ENCODE measurements around the gene CROCC. TPM values are rescaled to one million over a fixed set of nuclear protein-coding genes. Genes with fewer than 3 reads are reported as not detected.
"Not testable (repeated sequence)": the region's sequence is repeated elsewhere in the genome, so short reads cannot be mapped to it uniquely, and the experiment has no call there.

CROCC gene
- total RNA-seq, 2 donors from 2014 or later: 28.4 to 35.5 TPM

- peak in 1 of 2 donors; percentile 8 for ATAC-seq
- DNase-seq (ENCODE audit: low spot score in 2 of 2); H3K36me3 Mint-ChIP-seq; H3K9me3 Mint-ChIP-seq; H3K27ac Mint-ChIP-seq: not testable (repeated sequence)
Measured at GRCh38 chr1:16945512-16945911, 23.8 kb downstream of the CROCC start.

GRCh38 chr1:16946185-16946584, 24.5 kb downstream of the CROCC start:
- not testable (repeated sequence) for ATAC-seq; H3K36me3 Mint-ChIP-seq; DNase-seq (ENCODE audit: low spot score in 2 of 2); H3K9me3 Mint-ChIP-seq; H3K27ac Mint-ChIP-seq

- Mint-ChIP-seq H3K27ac (no peak overlapping the region), H3K36me3 (no peaks in the 10 kb centered on the region), H3K9me3 (no peaks in the 10 kb centered on the region)
- ATAC-seq (no peak), DNase-seq (ENCODE audit: low spot score in 2 of 2) (no peak)
Measured at GRCh38 chr1:16946646-16947045, 24.9 kb downstream of the CROCC start.

- H3K27ac Mint-ChIP-seq: peak overlapping the region in 1 of 2 donors; percentile 26
- H3K9me3 Mint-ChIP-seq; H3K36me3 Mint-ChIP-seq; ATAC-seq; DNase-seq (ENCODE audit: low spot score in 2 of 2): not testable (repeated sequence)
Measured at GRCh38 chr1:16948282-16948891, 26.7 kb downstream of the CROCC start.

- not testable (repeated sequence) for DNase-seq (ENCODE audit: low spot score in 2 of 2); H3K9me3 Mint-ChIP-seq; ATAC-seq; H3K36me3 Mint-ChIP-seq; H3K27ac Mint-ChIP-seq
Measured at GRCh38 chr1:16949026-16949425, 27.3 kb downstream of the CROCC start.

- DNase-seq (ENCODE audit: low spot score in 2 of 2); H3K36me3 Mint-ChIP-seq; H3K9me3 Mint-ChIP-seq; H3K27ac Mint-ChIP-seq; ATAC-seq: not testable (repeated sequence)
Measured at GRCh38 chr1:16952376-16952775, 30.6 kb downstream of the CROCC start.

GRCh38 chr1:16954579-16954978, 32.8 kb downstream of the CROCC start:
- no peak for ATAC-seq
- H3K27ac Mint-ChIP-seq: no peak overlapping the region

GRCh38 chr1:16955186-16955585, 33.5 kb downstream of the CROCC start:
- ATAC-seq: no peak
- no peak for DNase-seq (ENCODE audit: low spot score in 2 of 2)
- Mint-ChIP-seq H3K27ac (no peak overlapping the region), H3K36me3 (no peaks in the 10 kb centered on the region), H3K9me3 (no peaks in the 10 kb centered on the region)

More at GRCh38 chr1:16954579-16954978, 32.8 kb downstream of the CROCC start:
- Mint-ChIP-seq H3K36me3 (no peaks in the 10 kb centered on the region), H3K9me3 (no peaks in the 10 kb centered on the region)
- no peak for DNase-seq (ENCODE audit: low spot score in 2 of 2)

GRCh38 chr1:16956775-16957174, 35.0 kb downstream of the CROCC start:
- DNase-seq (ENCODE audit: low spot score in 2 of 2) (no peak), ATAC-seq (no peak)
- Mint-ChIP-seq H3K9me3 (no peaks in the 10 kb centered on the region), H3K36me3 (no peaks in the 10 kb centered on the region), H3K27ac (no peak overlapping the region)

GRCh38 chr1:16957731-16958130, 36.0 kb downstream of the CROCC start:
- H3K27ac Mint-ChIP-seq: no peak overlapping the region
- no peaks in the 10 kb centered on the region for H3K36me3 Mint-ChIP-seq
- no peaks in the 10 kb centered on the region for H3K9me3 Mint-ChIP-seq
- no peak for ATAC-seq
- no peak for DNase-seq (ENCODE audit: low spot score in 2 of 2)

GRCh38 chr1:16958475-16958874, 36.7 kb downstream of the CROCC start:
- H3K36me3 Mint-ChIP-seq: no peaks in the 10 kb centered on the region
- no peak overlapping the region for H3K27ac Mint-ChIP-seq
- H3K9me3 Mint-ChIP-seq: no peaks in the 10 kb centered on the region
- no peak for DNase-seq (ENCODE audit: low spot score in 2 of 2)
- ATAC-seq: no peak

- H3K9me3 Mint-ChIP-seq: no peaks in the 10 kb centered on the region
- H3K27ac Mint-ChIP-seq: peak overlapping the region; percentile 66 to 81
- DNase-seq (ENCODE audit: low spot score in 2 of 2) (peak; percentile 84 to 85), ATAC-seq (peak; percentile 92 to 95)
- H3K36me3 Mint-ChIP-seq: no peaks in the 10 kb centered on the region
Measured at GRCh38 chr1:16960560-16961296, 39.0 kb downstream of the CROCC start.

GRCh38 chr1:16961297-16962133, 39.8 kb downstream of the CROCC start:
- DNase-seq (ENCODE audit: low spot score in 2 of 2) (no peak), ATAC-seq (no peak)
- peak overlapping the region; percentile 23 to 81 for H3K27ac Mint-ChIP-seq
- H3K9me3 Mint-ChIP-seq: no peaks in the 10 kb centered on the region
- no peaks in the 10 kb centered on the region for H3K36me3 Mint-ChIP-seq

- not testable (repeated sequence) for H3K36me3 Mint-ChIP-seq; DNase-seq (ENCODE audit: low spot score in 2 of 2); ATAC-seq; H3K9me3 Mint-ChIP-seq
- H3K27ac Mint-ChIP-seq: peak overlapping the region in 1 of 2 donors; percentile 54
Measured at GRCh38 chr1:16964169-16964568, 42.4 kb downstream of the CROCC start.

GRCh38 chr1:16965486-16966067, 43.8 kb downstream of the CROCC start:
- Mint-ChIP-seq H3K9me3 (no peaks in the 10 kb centered on the region), H3K36me3 (no peaks in the 10 kb centered on the region), H3K27ac (peak overlapping the region; percentile 54 to 75)
- no peak for DNase-seq (ENCODE audit: low spot score in 2 of 2)
- ATAC-seq: no peak

- H3K36me3 Mint-ChIP-seq: no peaks in the 10 kb centered on the region
- no peak for DNase-seq (ENCODE audit: low spot score in 2 of 2)
- H3K9me3 Mint-ChIP-seq: no peaks in the 10 kb centered on the region
- no peak for ATAC-seq
- H3K27ac Mint-ChIP-seq: peak overlapping the region in 1 of 2 donors; percentile 54
Measured at GRCh38 chr1:16966282-16966681, 44.6 kb downstream of the CROCC start.

- no peaks in the 10 kb centered on the region for H3K9me3 Mint-ChIP-seq
- no peaks in the 10 kb centered on the region for H3K36me3 Mint-ChIP-seq
- DNase-seq (ENCODE audit: low spot score in 2 of 2): no peak
- ATAC-seq: no peak
- H3K27ac Mint-ChIP-seq: peak overlapping the region in 1 of 2 donors; percentile 54
Measured at GRCh38 chr1:16967095-16967575, 45.4 kb downstream of the CROCC start.
